Lower leg skin (tissue), 4 donors: Measurements from ENCODE around the gene GABRG3. TPM values are rescaled to one million over a fixed set of nuclear protein-coding genes. Genes with fewer than 3 reads are reported as not detected.

ENCODE experiments used
- DNase-seq, 2 donors: peaks; one replicate each; pipeline ENCODE4 v3.0.0-alpha.2; 2019; ENCODE audit warnings: low spot score in 2 of 2
- H3K4me3 ChIP-seq: fragments of 200-600 bp; sonication (generic); 2 replicates; pipeline ENCODE4 v1.5.1; 2017; ENCODE audit warnings: mild to moderate bottlenecking, low read depth; ENCODE audit not compliant: poor library complexity, severe bottlenecking
- CTCF ChIP-seq, 3 donors: fragments of 450-650 bp; IDR thresholded peaks; one replicate each; pipeline ENCODE4 v1.5.1; 2016; ENCODE audit warnings: antibody characterized with exemption in 3 of 3, mild to moderate bottlenecking in 3 of 3, moderate library complexity in 2 of 3
- POLR2A ChIP-seq, 2 donors: fragments of 450-650 bp; IDR thresholded peaks; one replicate each; pipeline ENCODE4 v1.6.1; 2016 to 2017; ENCODE audit warnings: antibody characterized with exemption in 2 of 2, mild to moderate bottlenecking in 1 of 2, moderate library complexity in 1 of 2
- WGBS, 2 donors: methylation state at CpG; one replicate each; pipeline ENCODE4 v1.1.5; 2018; 5-methylcytosine and 5-hydroxymethylcytosine counted together
- intact Hi-C: fragments of 100-400 bp; cut with DNase I; formaldehyde crosslinking; loops from one replicate; pipeline ENCODE4 v1.15.0; 2023; ENCODE audit warnings: low total_unique reads
- total RNA-seq, 4 donors: library from RNA; depleted of rRNA; stranded (reverse); fragments of >200 nt; gene quantifications; one replicate each; pipeline ENCODE4 v1.1.0, GENCODE V29; 2016

GABRG3 gene
- total RNA-seq, 4 donors from 2014 or later = 0.12 to 0.49 (median 0.25) TPM

GRCh38 chr15:27414168-27414870 is 443.3 kb downstream of the GABRG3 start:
- H3K4me3 ChIP-seq = no peak overlapping the region
- intact Hi-C loops = no loop called here
- WGBS, 2 donors = 66 to 73% methylated on average over 7 of the region's 7 CpGs
- TF ChIP-seq POLR2A (IDR thresholded peaks at IDR 0.05) (no peak), CTCF (IDR thresholded peaks at IDR 0.05) (no peak)
- no peak for DNase-seq

- WGBS, 2 donors = 52 to 69% methylated on average over 5 of the region's 5 CpGs
- TF ChIP-seq POLR2A (IDR thresholded peaks at IDR 0.05) (no peak), CTCF (IDR thresholded peaks at IDR 0.05) (no peak)
Observed at GRCh38 chr15:27418726-27419125, 447.7 kb downstream of the GABRG3 start.

GRCh38 chr15:27422997-27423396 is 452.0 kb downstream of the GABRG3 start:
- intact Hi-C loops = no loop called here
- no peak for TF ChIP-seq POLR2A (IDR thresholded peaks at IDR 0.05)
- no peak for TF ChIP-seq CTCF (IDR thresholded peaks at IDR 0.05)
- DNase-seq = no peak
- H3K4me3 ChIP-seq = no peak overlapping the region

More at GRCh38 chr15:27418726-27419125, 447.7 kb downstream of the GABRG3 start:
- DNase-seq = no peak
- intact Hi-C loops = no loop called here
- H3K4me3 ChIP-seq = no peak overlapping the region

GRCh38 chr15:27426805-27427204 is 455.8 kb downstream of the GABRG3 start:
- WGBS, 2 donors = 14 to 23% methylated on average over 1 of the region's 1 CpG
- intact Hi-C loops = no loop called here
- no peak for TF ChIP-seq POLR2A (IDR thresholded peaks at IDR 0.05)
- no peak for TF ChIP-seq CTCF (IDR thresholded peaks at IDR 0.05)
- no peak for DNase-seq
- no peak overlapping the region for H3K4me3 ChIP-seq

GRCh38 chr15:27427276-27427675 is 456.3 kb downstream of the GABRG3 start:
- TF ChIP-seq CTCF (IDR thresholded peaks at IDR 0.05) (no peak), POLR2A (IDR thresholded peaks at IDR 0.05) (no peak)
- intact Hi-C loops = no loop called here
- DNase-seq = no peak
- no peak overlapping the region for H3K4me3 ChIP-seq
- 52 to 57% methylated on average over 1 of the region's 1 CpG for WGBS, 2 donors

- 63 to 92% methylated on average over 3 of the region's 3 CpGs for WGBS, 2 donors
- no peak overlapping the region for H3K4me3 ChIP-seq
- intact Hi-C loops = no loop called here
- DNase-seq = no peak
- TF ChIP-seq CTCF (IDR thresholded peaks at IDR 0.05) (no peak), POLR2A (IDR thresholded peaks at IDR 0.05) (no peak)
Observed at GRCh38 chr15:27428151-27428550, 457.2 kb downstream of the GABRG3 start.
